Activated naive CD8-positive, alpha-beta T cell treated with anti-CD3 and anti-CD28 coated beads, Interleukin-2, amount 10 ng/mL, durations not matched to agents 7 days and 5 days (primary cell): ENCODE measurements around the gene TMEM187. TPM values are rescaled to one million over a fixed set of nuclear protein-coding genes. Genes with fewer than 3 reads are reported as not detected.
A peak's percentile ranks its signal among the peaks of the same experiment; 100 is the strongest.

Source experiments
- ATAC-seq: fragments of 150-1000 bp; cut with Tn5 transposase; one replicate; pipeline ENCODE4 v1.10.0; 2021; ENCODE audit warnings: low read depth, moderate library complexity
- POLR2A ChIA-PET: fragments of 350-600 bp; sonication (Branson Sonifier 250); formaldehyde crosslinking; loops from one replicate; lab custom pipeline; 2021; ENCODE audit warnings: antibody characterized with exemption; lab: Charles Lee
- DNase-seq: peaks from one replicate; pipeline ENCODE4 v3.0.0; 2021
- H3K27ac Mint-ChIP-seq: one replicate; pipeline ENCODE4 v1.8.0; 2022; ENCODE audit warnings: mild to moderate bottlenecking, mixed read lengths
- H3K27me3 Mint-ChIP-seq: one replicate; pipeline ENCODE4 v1.8.0; 2022; ENCODE audit warnings: mild to moderate bottlenecking, moderate library complexity, mixed read lengths
- H3K36me3 Mint-ChIP-seq: one replicate; pipeline ENCODE4 v1.8.0; 2021; ENCODE audit warnings: mild to moderate bottlenecking, mixed read lengths
- H3K4me1 Mint-ChIP-seq: one replicate; pipeline ENCODE4 v1.8.0; 2021; ENCODE audit warnings: mixed read lengths
- H3K4me3 Mint-ChIP-seq: one replicate; pipeline ENCODE4 v1.8.0; 2022; ENCODE audit warnings: mild to moderate bottlenecking, moderate library complexity, mixed read lengths
- H3K9me3 Mint-ChIP-seq: one replicate; pipeline ENCODE4 v1.8.0; 2021; ENCODE audit warnings: mixed read lengths
- total RNA-seq, 2 experiments: library from RNA; stranded (reverse); gene quantifications; one replicate each; pipeline ENCODE4 v1.2.3, GENCODE V29; 2021

Gene TMEM187
- total RNA-seq, 2 experiments from 2014 or later = 8.6 to 9.7 TPM

DNA sequence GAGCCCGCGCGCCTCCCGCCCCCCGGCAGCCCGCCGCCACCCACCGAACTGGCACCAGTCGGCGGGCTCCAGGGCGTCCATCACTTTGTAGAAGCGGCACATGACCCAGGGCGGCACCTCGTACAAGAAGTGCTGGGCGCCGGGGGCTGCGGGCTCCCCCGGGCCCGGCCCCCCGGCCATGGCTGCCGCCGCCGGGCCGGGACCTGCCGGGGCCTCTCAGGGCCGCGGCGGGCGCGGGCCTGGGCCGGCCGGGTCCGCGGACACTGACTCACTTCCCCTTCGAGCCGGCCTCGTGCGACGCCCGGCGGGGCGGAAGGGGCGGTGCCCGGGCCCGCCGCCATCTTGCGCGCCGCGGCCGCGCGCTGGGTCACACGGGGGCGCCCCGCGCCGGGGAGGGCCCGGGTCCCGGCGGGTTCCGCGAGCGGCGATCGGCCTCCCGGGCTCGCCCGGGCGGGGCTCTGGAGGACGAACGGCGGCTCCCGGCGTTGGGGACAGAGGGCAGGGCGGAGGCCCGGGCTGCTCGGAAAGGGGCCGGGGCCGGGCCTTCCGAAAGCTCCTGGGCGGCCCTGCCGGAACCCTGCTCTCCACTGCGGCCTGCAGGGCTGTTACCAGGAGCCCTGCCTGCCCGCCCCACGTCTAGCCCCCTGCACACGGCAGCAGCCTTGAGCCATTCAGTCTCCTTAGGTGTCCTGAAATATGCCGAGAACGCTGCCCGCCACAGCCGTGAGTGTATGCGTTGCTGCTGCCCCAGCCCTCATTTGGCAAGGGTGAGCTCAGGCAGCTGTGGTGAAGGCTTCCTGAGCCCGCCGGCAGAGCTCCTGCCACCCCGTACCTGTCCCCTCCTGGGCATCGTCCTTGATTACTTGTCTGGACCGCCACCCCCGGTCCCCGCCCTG is 47.3 kb downstream of the TMEM187 start, which contains the start of gene IRAK1:
IRAK1 (minus strand) TSS at position 270 of the 896 bp plus-strand sequence; CDS start at position 180, 90 bp downstream.
- peak; percentile 76 for ATAC-seq
- peak within 1 kb of the TSS; percentile 90 for H3K27ac Mint-ChIP-seq

DNA sequence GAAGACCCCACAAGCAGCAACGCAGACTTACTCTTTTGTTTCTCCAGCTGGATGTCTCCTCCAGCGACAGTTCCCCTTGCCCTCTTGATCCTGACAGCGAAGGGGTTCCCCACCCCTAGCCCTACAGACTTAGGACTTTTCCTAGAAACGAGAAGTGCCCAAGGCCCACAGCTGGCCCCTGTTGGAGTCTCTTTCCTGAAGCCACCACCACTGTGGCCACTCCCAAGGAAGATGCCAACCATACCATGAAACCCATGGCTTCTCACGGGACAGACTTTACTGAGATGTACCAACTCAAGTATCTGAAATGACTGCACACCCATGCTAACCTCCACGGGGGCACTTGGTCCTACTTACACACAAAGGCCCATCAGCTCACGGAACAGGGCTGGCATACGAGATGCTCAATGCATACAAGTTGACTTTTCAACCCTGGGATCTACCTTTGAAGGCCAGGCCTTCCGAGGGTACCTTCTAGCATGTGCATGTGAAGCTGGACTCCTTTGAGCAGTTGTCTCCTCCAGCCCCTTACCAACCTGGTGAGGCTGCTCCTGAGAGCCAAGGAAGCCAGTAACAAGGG is 48.1 kb downstream of the TMEM187 start:
- POLR2A ChIA-PET = interaction anchor here (0.5 to 5.5 kb wide), 11 partner anchors 10 to 470 kb away, joined by 3 to 35 read pairs (median 6); partner anchors contain the start of genes ARHGAP4, HCFC1, SLC10A3 and TMEM187
- peak overlapping the region; percentile 87 for H3K27ac Mint-ChIP-seq
- H3K36me3 Mint-ChIP-seq = peaks cover 7% of the 10 kb centered on the region
- H3K9me3 Mint-ChIP-seq = no peaks in the 10 kb centered on the region
- DNase-seq (no peak), ATAC-seq (no peak)
- H3K27me3 Mint-ChIP-seq = no peaks in the 10 kb centered on the region
- peak overlapping the region; percentile 89 for H3K4me3 Mint-ChIP-seq
- peaks cover 6% of the 10 kb centered on the region for H3K4me1 Mint-ChIP-seq

More for the DNA sequence above, 47.3 kb downstream of the TMEM187 start, which contains the start of gene IRAK1:
- POLR2A ChIA-PET = interaction anchor here (0.5 to 5.5 kb wide), 13 partner anchors 10 to 471 kb away, joined by 3 to 35 read pairs (median 6); partner anchors contain the start of genes ARHGAP4, HCFC1, SLC10A3 and TMEM187
- peaks cover 8% of the 10 kb centered on the region for H3K36me3 Mint-ChIP-seq
- DNase-seq = peak; percentile 79
- peak within 1 kb of the TSS; percentile 89 for H3K4me3 Mint-ChIP-seq
- no peaks in the 10 kb centered on the region for H3K9me3 Mint-ChIP-seq
- H3K27me3 Mint-ChIP-seq = no peaks in the 10 kb centered on the region
- peaks cover 8% of the 10 kb centered on the region for H3K4me1 Mint-ChIP-seq

DNA sequence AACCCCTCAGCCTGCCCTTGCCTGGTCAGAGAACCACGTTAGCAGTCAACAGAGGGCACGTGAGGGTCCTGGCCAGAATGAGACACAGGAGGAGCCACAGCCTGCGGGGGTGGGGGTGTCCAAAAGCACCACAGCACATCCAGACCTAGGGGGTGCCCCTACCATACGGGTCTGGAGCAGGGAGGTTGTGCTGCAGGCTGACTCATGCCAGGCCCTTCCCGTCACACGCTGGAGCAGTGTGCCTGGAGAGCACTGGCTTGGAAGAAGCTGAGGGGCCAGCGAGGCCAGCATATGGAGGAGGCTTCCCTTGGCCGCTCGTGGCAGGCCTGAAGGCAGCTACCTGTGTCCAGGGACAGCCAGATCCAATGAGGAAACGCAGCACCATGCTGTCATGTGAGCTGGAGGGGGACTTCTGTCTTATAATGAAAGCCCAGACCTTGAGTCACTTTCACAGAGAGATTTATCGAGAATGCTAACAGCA is 48.6 kb downstream of the TMEM187 start:
- Mint-ChIP-seq H3K4me3 (peak overlapping the region; percentile 89), H3K27me3 (no peaks in the 10 kb centered on the region), H3K36me3 (peaks cover 3% of the 10 kb centered on the region), H3K27ac (no peak overlapping the region), H3K9me3 (no peaks in the 10 kb centered on the region), H3K4me1 (peaks cover 1% of the 10 kb centered on the region)
- no peak for ATAC-seq
- DNase-seq = no peak
- POLR2A ChIA-PET = interaction anchor here (1.3 to 3.4 kb wide), 3 partner anchors 11 to 96 kb away, joined by 3 to 35 read pairs (median 8); partner anchors contain the start of genes ARHGAP4, HCFC1 and TMEM187

DNA sequence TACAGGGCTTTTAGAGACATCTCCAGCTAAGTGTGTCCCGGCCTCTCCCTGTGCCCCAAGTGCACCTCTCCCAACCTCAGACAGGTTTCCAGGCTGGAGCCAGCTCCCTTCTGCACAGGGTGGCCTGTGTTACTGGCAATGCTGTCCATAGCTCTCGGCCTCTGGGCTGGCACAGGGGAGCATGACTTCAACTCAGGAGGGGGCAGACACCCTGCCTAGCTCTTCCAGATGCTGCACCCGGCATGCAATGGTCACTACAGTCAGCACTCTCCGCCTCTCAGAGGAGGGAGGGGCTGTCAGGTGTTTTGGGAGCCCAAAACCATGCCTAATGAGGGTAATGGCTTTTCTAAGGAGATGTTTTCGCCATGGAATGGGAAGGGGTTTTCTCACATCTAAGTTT is 49.6 kb downstream of the TMEM187 start:
- Mint-ChIP-seq H3K9me3 (no peaks in the 10 kb centered on the region), H3K4me3 (no peak overlapping the region)

DNA sequence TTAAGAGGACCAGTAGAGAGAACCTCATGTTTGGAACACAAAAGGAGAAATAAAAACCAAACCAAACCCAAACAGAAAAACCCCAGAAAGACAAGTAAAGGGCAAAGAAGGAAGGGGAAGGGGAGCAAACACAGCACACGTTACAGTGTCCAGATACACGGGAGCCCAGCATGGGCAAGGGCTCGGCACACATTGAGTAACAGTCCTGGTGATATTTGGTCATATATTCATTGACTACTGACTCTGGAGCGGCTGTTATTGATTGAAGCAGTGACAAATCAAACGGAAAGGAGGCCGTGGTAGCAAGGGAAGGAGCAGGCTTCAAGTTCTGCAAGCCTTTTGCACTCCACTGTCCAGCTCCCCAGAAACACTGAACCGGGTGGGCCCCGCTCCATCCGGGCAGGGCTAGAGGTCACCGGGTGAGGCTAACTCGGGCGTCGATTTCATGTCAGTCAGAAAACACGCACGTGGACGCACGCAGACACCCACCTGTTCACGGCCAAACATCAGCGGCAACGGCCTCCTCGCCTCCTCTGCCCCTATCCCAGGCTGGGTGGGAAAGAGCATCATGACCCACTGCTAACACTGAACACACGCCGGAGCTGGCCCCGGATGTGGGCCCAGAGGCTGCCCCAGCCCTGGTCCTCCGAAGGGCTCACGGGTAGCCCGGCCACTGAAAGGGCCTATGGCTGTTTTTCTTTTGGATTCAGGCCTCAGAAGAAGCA is 50.9 kb downstream of the TMEM187 start:
- DNase-seq (no peak), ATAC-seq (no peak)
- POLR2A ChIA-PET = interaction anchor here (0.6 kb wide), 1 partner anchor 78 kb away, joined by 3 read pairs; no protein-coding TSS in a partner anchor
- Mint-ChIP-seq H3K36me3 (peaks cover 2% of the 10 kb centered on the region), H3K4me1 (peaks cover 3% of the 10 kb centered on the region), H3K27ac (peak overlapping the region; percentile 82), H3K27me3 (no peaks in the 10 kb centered on the region), H3K4me3 (no peak overlapping the region), H3K9me3 (no peaks in the 10 kb centered on the region)

More for the DNA sequence above, 49.6 kb downstream of the TMEM187 start:
- H3K27ac Mint-ChIP-seq = no peak overlapping the region
- H3K27me3 Mint-ChIP-seq = no peaks in the 10 kb centered on the region
- H3K36me3 Mint-ChIP-seq = peaks cover 3% of the 10 kb centered on the region
- peaks cover 1% of the 10 kb centered on the region for H3K4me1 Mint-ChIP-seq
- ATAC-seq (no peak), DNase-seq (no peak)
- POLR2A ChIA-PET = no interaction called here

DNA sequence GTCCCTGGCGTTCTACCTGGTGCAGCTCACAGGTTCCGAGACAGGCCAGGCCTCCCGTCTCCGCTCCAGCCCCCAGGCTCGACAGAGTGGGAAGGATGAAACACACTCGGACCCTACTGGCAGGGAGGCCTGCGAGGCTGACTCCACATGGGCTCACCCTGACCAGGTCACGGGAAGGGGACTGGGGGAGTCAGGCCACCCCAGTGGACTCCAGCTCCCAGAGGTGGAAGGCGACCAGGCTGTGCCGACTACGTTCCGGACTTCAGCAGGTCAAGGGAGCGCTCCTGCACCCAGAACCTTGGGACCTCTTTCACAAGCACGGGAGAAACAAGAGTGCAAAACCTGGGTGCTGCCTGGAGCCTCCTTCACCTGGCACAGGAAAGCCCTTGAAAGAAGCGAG is 51.7 kb downstream of the TMEM187 start:
- peaks cover 6% of the 10 kb centered on the region for H3K4me1 Mint-ChIP-seq
- no peak overlapping the region for H3K27ac Mint-ChIP-seq
- ATAC-seq = no peak
- no peak for DNase-seq
- no peaks in the 10 kb centered on the region for H3K27me3 Mint-ChIP-seq
- POLR2A ChIA-PET = no interaction called here
- no peaks in the 10 kb centered on the region for H3K9me3 Mint-ChIP-seq
- H3K4me3 Mint-ChIP-seq = no peak overlapping the region
- H3K36me3 Mint-ChIP-seq = peaks cover 2% of the 10 kb centered on the region

DNA sequence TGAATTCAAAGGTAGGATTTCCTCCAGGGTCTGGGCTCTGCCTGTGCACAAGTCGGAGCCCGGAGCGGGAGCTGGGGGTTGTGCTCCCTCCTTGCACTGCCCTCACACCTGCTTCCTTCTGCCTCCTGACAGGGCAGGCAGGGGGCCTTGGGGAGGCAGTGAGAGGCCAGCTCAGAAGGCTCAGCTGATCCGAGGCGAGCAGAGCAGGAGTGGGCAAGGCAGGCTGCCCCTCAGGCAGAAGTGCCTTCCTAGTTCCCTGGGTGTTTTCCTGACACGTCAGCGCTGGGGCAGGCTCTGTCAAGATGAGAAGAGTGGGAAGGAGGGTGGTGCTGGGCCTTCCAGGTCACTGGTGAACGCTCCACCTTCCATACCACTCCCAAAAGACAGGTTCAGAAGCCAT is 52.7 kb downstream of the TMEM187 start:
- Mint-ChIP-seq H3K4me1 (peaks cover 6% of the 10 kb centered on the region), H3K27ac (peak overlapping the region; percentile 25), H3K27me3 (no peaks in the 10 kb centered on the region), H3K36me3 (peaks cover 2% of the 10 kb centered on the region), H3K9me3 (no peaks in the 10 kb centered on the region), H3K4me3 (no peak overlapping the region)
- no peak for DNase-seq
- POLR2A ChIA-PET = no interaction called here
- ATAC-seq = no peak

DNA sequence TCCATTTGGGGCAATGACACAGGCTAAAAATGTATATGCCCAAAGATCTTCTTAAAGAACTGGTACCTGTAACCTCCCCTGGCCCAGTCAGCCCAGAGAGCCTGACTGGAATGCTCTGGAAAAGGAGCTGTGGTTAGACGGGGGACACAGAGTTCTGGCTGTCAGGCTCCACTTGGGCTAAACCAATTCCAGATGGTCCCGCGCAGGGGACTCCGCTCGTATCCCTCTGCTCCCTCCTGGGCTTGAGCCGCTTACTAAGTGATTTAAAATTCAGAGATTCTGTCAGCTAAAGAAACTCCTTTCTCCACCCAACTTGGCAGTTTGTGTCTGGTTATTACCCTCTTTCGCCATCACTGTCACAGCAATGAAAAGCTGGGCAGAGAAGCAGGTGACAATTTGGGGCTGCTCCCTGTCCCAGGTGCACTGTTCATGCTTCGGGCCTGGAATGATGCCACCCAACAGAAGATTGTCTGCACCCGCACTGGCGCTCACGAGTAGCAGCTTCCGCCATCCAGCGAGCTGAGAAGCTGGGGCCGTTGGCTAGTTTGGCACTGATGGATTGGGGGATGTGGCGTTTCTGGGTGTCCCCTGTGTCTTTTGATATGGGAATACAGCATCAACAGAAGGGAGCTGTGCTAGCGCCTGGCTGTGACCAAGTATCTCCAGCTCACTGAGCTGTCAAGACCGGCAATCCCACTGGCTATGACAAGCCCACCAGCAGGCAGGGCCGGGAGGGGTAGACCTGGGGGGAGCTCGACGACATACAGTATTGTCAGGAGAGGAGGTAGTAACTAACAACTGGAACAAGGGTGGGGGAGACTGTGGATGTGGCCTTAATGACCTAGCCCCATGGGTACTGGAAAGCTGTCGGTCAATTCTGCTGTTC is 53.8 kb downstream of the TMEM187 start:
- no peak overlapping the region for H3K27ac Mint-ChIP-seq
- DNase-seq = no peak
- no peaks in the 10 kb centered on the region for H3K27me3 Mint-ChIP-seq
- no peak overlapping the region for H3K4me3 Mint-ChIP-seq
- peaks cover 5% of the 10 kb centered on the region for H3K4me1 Mint-ChIP-seq
- H3K9me3 Mint-ChIP-seq = no peaks in the 10 kb centered on the region
- ATAC-seq = no peak
- peaks cover 2% of the 10 kb centered on the region for H3K36me3 Mint-ChIP-seq
- POLR2A ChIA-PET = interaction anchor here (0.6 to 1.4 kb wide), 3 partner anchors 12 to 56 kb away, joined by 3 to 4 read pairs (median 3); no protein-coding TSS in a partner anchor

DNA sequence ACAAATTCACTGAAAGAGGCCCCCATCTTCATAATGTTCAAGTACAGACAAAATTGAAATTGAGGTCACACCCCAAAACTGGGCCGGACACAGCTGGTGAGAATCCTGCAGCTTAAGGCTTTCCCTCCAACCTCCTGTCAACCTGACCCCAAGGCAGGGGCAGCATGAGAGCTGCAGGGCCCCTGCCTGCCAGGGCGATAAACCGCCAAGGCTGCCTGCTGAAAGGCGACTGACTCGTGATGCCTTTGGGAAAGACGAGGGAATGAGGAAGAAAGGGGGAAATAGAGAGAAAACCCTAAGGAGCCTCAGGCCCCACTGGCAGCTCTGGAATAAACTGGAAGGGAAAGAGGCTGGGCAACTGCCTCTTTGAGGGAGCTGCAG is 54.5 kb downstream of the TMEM187 start:
- ATAC-seq = no peak
- POLR2A ChIA-PET = interaction anchor here (0.6 to 1.4 kb wide), 3 partner anchors 12 to 57 kb away, joined by 3 to 4 read pairs (median 3); no protein-coding TSS in a partner anchor
- DNase-seq = no peak
- Mint-ChIP-seq H3K9me3 (no peaks in the 10 kb centered on the region), H3K27me3 (no peaks in the 10 kb centered on the region), H3K36me3 (peaks cover 2% of the 10 kb centered on the region), H3K27ac (no peak overlapping the region), H3K4me3 (no peak overlapping the region), H3K4me1 (peaks cover 5% of the 10 kb centered on the region)

DNA sequence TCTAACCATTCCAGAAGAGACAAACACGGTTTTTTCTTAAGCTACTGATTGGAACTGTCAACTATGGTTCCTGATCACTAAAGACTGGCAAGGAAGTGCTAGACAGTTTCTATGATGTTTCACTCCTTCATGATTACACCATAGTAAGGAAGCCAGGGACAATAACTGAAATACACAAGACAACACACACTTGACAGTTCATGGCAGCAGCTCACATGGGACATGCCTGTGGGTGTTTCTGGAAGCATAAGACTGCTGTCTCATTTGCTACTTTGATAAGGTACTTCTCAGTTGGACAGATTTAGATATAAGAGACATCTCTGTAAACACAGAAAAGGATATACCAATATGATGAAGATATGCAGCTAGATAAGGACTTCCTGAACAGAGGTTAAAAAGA is 55.4 kb downstream of the TMEM187 start:
- no peak for DNase-seq
- Mint-ChIP-seq H3K9me3 (no peaks in the 10 kb centered on the region), H3K27me3 (no peaks in the 10 kb centered on the region), H3K27ac (no peak overlapping the region), H3K4me1 (peaks cover 5% of the 10 kb centered on the region), H3K36me3 (peaks cover 2% of the 10 kb centered on the region), H3K4me3 (no peak overlapping the region)
- ATAC-seq = no peak
- POLR2A ChIA-PET = interaction anchor here (1.4 kb wide), 1 partner anchor 14 kb away, joined by 3 read pairs; no protein-coding TSS in a partner anchor

DNA sequence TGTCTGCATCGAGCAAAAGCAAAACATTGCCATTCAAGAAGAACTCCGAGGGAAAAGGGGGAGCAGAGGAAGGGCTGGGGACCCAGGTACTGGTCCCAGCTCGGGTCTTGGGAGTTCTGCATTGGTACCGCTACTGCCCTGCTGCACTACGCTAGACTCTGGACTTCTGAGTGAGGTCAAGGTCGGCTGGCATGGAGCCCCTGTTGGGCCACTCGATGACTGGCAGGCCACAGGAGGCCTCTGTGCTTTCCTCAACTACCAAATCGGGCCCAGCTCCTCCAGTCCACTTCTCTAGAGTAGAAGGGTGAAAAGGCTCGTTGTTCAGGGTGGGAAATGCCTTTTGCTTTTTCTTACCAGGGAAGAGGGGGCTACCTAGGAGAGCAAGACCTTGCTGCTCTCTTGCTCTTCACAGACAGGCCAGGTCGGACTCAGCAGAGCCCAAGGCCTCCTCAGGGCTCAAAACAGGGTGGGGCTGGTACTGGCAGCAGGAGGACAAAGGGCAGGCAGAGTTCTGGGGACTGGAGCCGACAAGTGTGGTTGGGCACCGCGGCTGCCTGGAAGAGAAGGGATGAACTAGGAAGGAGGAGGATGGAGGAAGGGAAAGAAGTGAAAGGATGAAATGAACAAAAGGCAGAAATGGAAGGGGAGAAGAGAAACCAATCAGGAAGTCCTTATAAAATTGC is 56.1 kb downstream of the TMEM187 start:
- POLR2A ChIA-PET = no interaction called here
- H3K27me3 Mint-ChIP-seq = no peaks in the 10 kb centered on the region
- DNase-seq (no peak), ATAC-seq (no peak)
- H3K4me3 Mint-ChIP-seq = no peak overlapping the region
- no peaks in the 10 kb centered on the region for H3K36me3 Mint-ChIP-seq
- H3K4me1 Mint-ChIP-seq = peaks cover 5% of the 10 kb centered on the region
- no peak overlapping the region for H3K27ac Mint-ChIP-seq
- no peaks in the 10 kb centered on the region for H3K9me3 Mint-ChIP-seq
